ENCODE results near the gene PRPF6.

- TF ChIP-seq GATA2 (IDR thresholded peaks at IDR 0.05; ENCODE audit: low read depth, low read length) (no peak), GATA3 (IDR thresholded peaks at IDR 0.05; ENCODE audit: low read depth, low read length) (no peak)
These were observed 54.4 kb downstream of the PRPF6 start for GRCh38 chr20:64035066-64035932.
